H1 (cell line): ENCODE results near the gene TAS2R30. TPM values are rescaled to one million over a fixed set of nuclear protein-coding genes. Genes with fewer than 3 reads are reported as not detected.

Experiments
- CTCF ChIA-PET: fragments of 300-600 bp; sonication (Branson Sonifier 250); formaldehyde crosslinking; loops from one replicate; lab custom pipeline; 2021; ENCODE audit not compliant: partially characterized antibody; lab: Charles Lee
- POLR2A ChIA-PET: fragments of 300-600 bp; sonication (Branson Sonifier 250); formaldehyde crosslinking; loops from one replicate; lab custom pipeline; 2021; ENCODE audit warnings: inconsistent platforms; ENCODE audit not compliant: partially characterized antibody; lab: Charles Lee
- DNase-seq, 2 experiments: peaks; one replicate each; pipeline versions ENCODE4 v3.0.0 to v3.0.0-alpha.2; 2010 to 2022; ENCODE audit warnings: low spot score in 2 of 2, low read depth in 1 of 2, mixed read lengths in 1 of 2
- FAIRE-seq: peaks from 2 replicates; lab custom pipeline; 2011; peaks lifted over from hg19 to GRCh38; lab: Jason Lieb, UNC
- H2AFZ ChIP-seq: 2 replicates; pipeline ENCODE4 v1.8.1; 2012; ENCODE audit warnings: low read length, inconsistent platforms
- H2AK5ac ChIP-seq: 2 replicates; pipeline ENCODE4 v1.6.1; 2013; ENCODE audit warnings: low read depth, low read length
- H2BK120ac ChIP-seq: replicated peaks from 2 replicates; pipeline ENCODE3; 2013; ENCODE audit warnings: low read depth, low read length, inconsistent platforms
- H2BK12ac ChIP-seq: 2 replicates; pipeline ENCODE4 v1.6.1; 2013; ENCODE audit warnings: low read depth, low read length
- H2BK15ac ChIP-seq: 2 replicates; pipeline ENCODE4 v1.6.1; 2013; ENCODE audit warnings: low read length
- H2BK20ac ChIP-seq: 2 replicates; pipeline ENCODE4 v1.6.1; 2013; ENCODE audit warnings: low read length
- H2BK5ac ChIP-seq: 2 replicates; pipeline ENCODE4 v1.6.1; 2013; ENCODE audit warnings: low read depth, low read length
- H3K14ac ChIP-seq: 2 replicates; pipeline ENCODE4 v1.6.1; 2013; ENCODE audit warnings: inconsistent platforms; ENCODE audit not compliant: insufficient read length
- H3K18ac ChIP-seq: 2 replicates; pipeline ENCODE4 v1.6.1; 2013; ENCODE audit warnings: low read length; ENCODE audit errors: extremely low read depth
- H3K23ac ChIP-seq: 2 replicates; pipeline ENCODE4 v1.6.1; 2013; ENCODE audit warnings: inconsistent platforms; ENCODE audit not compliant: insufficient read length
- H3K23me2 ChIP-seq: 2 replicates; pipeline ENCODE4 v1.6.1; 2013; ENCODE audit warnings: low read depth, low read length
- H3K27ac ChIP-seq: 2 replicates; pipeline ENCODE4 v1.6.1; 2011; ENCODE audit warnings: low read depth, low read length, inconsistent platforms
- H3K27me3 ChIP-seq, 4 experiments: replicated peaks in 1 of 4; 1 replicate in 1 of 4; 2 replicates in 3 of 4; pipeline versions ENCODE4 v1.6.1 to v1.8.1; 2011 to 2013; ENCODE audit warnings: low read length in 3 of 4, mild to moderate bottlenecking in 3 of 4, inconsistent platforms in 2 of 4, mixed read lengths in 2 of 4, moderate library complexity in 1 of 4; ENCODE audit not compliant: control insufficient read depth in 3 of 4, insufficient read depth in 3 of 4; ENCODE audit errors: extremely low read depth in 1 of 4
- H3K36me3 ChIP-seq, 4 experiments: 2 replicates each; pipeline versions ENCODE4 v1.6.1 to v1.8.1; 2011 to 2013; ENCODE audit warnings: mild to moderate bottlenecking in 4 of 4, low read length in 3 of 4, moderate library complexity in 2 of 4, control low read depth in 1 of 4, inconsistent platforms in 1 of 4; ENCODE audit not compliant: insufficient read depth in 4 of 4, control insufficient read depth in 2 of 4
- H3K4ac ChIP-seq: replicated peaks from 2 replicates; pipeline ENCODE3; 2013; ENCODE audit warnings: low read length, low read depth, mixed read lengths, inconsistent platforms; ENCODE audit not compliant: insufficient read length
- H3K4me1 ChIP-seq, 4 experiments: replicated peaks in 1 of 4; 1 replicate in 1 of 4; 2 replicates in 3 of 4; pipeline versions ENCODE4 v1.6.1 to v1.8.1; 2011 to 2013; ENCODE audit warnings: low read length in 3 of 4, inconsistent platforms in 2 of 4, mixed read lengths in 1 of 4; ENCODE audit not compliant: insufficient read depth in 4 of 4, control insufficient read depth in 3 of 4
- H3K4me2 ChIP-seq, 2 experiments: 2 replicates each; pipeline versions ENCODE4 v1.6.1 to v1.8.1; 2011 to 2013; ENCODE audit warnings: low read depth in 2 of 2, low read length in 2 of 2, control low read depth in 1 of 2, inconsistent platforms in 1 of 2, mild to moderate bottlenecking in 1 of 2; ENCODE audit not compliant: insufficient read depth in 1 of 2
- H3K4me3 ChIP-seq, 4 experiments: fragments of 200-600, 300-600 bp in 1 of 4; sonication (generic), shearing (Covaris generic), sonication (Bioruptor Twin) in 1 of 4; 2 replicates each; pipeline versions ENCODE4 v1.5.1 to v1.8.1; 2011 to 2016; ENCODE audit warnings: low read length in 4 of 4, low read depth in 3 of 4, control low read depth in 2 of 4, inconsistent platforms in 2 of 4, mild to moderate bottlenecking in 2 of 4, mixed read lengths in 1 of 4, moderate library complexity in 1 of 4; ENCODE audit not compliant: insufficient read depth in 2 of 4; ENCODE audit errors: extremely low read depth in 1 of 4
- H3K56ac ChIP-seq: replicated peaks from 2 replicates; pipeline ENCODE3; 2013; ENCODE audit warnings: low read depth, mild to moderate bottlenecking, mixed read lengths, low read length, inconsistent platforms; ENCODE audit not compliant: insufficient read length
- H3K79me1 ChIP-seq: 2 replicates; pipeline ENCODE4 v1.6.1; 2013; ENCODE audit warnings: low read depth, low read length, control low read depth
- H3K79me2 ChIP-seq, 2 experiments: 2 replicates each; pipeline versions ENCODE4 v1.6.1 to v1.8.1; 2012 to 2013; ENCODE audit warnings: low read length in 2 of 2, mild to moderate bottlenecking in 2 of 2, inconsistent platforms in 1 of 2; ENCODE audit not compliant: insufficient read depth in 2 of 2, control insufficient read depth in 1 of 2
- H3K9ac ChIP-seq, 4 experiments: replicated peaks in 1 of 4; 1 replicate in 1 of 4; 2 replicates in 3 of 4; pipeline versions ENCODE4 v1.6.1 to v1.8.1; 2011 to 2013; ENCODE audit warnings: low read depth in 3 of 4, low read length in 3 of 4, control low read depth in 2 of 4, mild to moderate bottlenecking in 2 of 4, moderate library complexity in 2 of 4, inconsistent platforms in 1 of 4; ENCODE audit errors: extremely low read depth in 1 of 4
- H3K9me3 ChIP-seq, 2 experiments: 2 replicates each; pipeline versions ENCODE4 v1.6.1 to v1.8.1; 2012 to 2013; ENCODE audit warnings: mild to moderate bottlenecking in 2 of 2, moderate library complexity in 2 of 2, control low read depth in 1 of 2, inconsistent platforms in 1 of 2, low read depth in 1 of 2, low read length in 1 of 2, mixed read lengths in 1 of 2; ENCODE audit not compliant: insufficient read depth in 2 of 2
- H4K20me1 ChIP-seq, 2 experiments: replicated peaks in 1 of 2; 2 replicates each; pipeline versions ENCODE3 to v1.8.1; 2011 to 2013; ENCODE audit warnings: inconsistent platforms in 2 of 2, low read length in 2 of 2, mild to moderate bottlenecking in 1 of 2; ENCODE audit not compliant: insufficient read depth in 2 of 2, control insufficient read depth in 1 of 2
- H4K5ac ChIP-seq: 2 replicates; pipeline ENCODE4 v1.6.1; 2013; ENCODE audit warnings: low read length, low read depth, mixed read lengths, inconsistent platforms; ENCODE audit not compliant: insufficient read length
- H4K8ac ChIP-seq: 2 replicates; pipeline ENCODE4 v1.8.0; 2013; ENCODE audit warnings: mild to moderate bottlenecking, moderate library complexity, low read length, inconsistent platforms; ENCODE audit not compliant: insufficient read depth; ENCODE audit errors: extremely low read depth
- H4K91ac ChIP-seq: replicated peaks from 2 replicates; pipeline ENCODE3; 2013; ENCODE audit warnings: low read length, mixed read lengths, inconsistent platforms; ENCODE audit not compliant: insufficient read length
- ATF2 ChIP-seq: IDR thresholded peaks from 2 replicates; pipeline ENCODE4 v1.6.1; 2012; ENCODE audit warnings: low read length, inconsistent platforms
- EGR1 ChIP-seq: IDR thresholded peaks from 2 replicates; pipeline ENCODE4 v1.6.1; 2011; ENCODE audit warnings: low read depth, low read length, borderline replicate concordance
- JUND ChIP-seq: IDR thresholded peaks from 2 replicates; pipeline ENCODE4 v1.6.1; 2011; ENCODE audit warnings: mild to moderate bottlenecking, improper control_type of control experiment, low read length
- RFX5 ChIP-seq: IDR thresholded peaks from 2 replicates; pipeline ENCODE4 v1.6.1; 2011; ENCODE audit warnings: low read depth, low read length, improper control_type of control experiment, borderline replicate concordance
- SIX5 ChIP-seq: IDR thresholded peaks from 2 replicates; pipeline ENCODE4 v1.6.1; 2011; ENCODE audit warnings: mild to moderate bottlenecking, low read depth, low read length
- SP4 ChIP-seq: IDR thresholded peaks from 2 replicates; pipeline ENCODE4 v1.6.1; 2012; ENCODE audit warnings: low read length, inconsistent platforms
- TAF1 ChIP-seq: IDR thresholded peaks from 2 replicates; pipeline ENCODE4 v1.6.1; 2011; ENCODE audit warnings: mild to moderate bottlenecking, low read depth, low read length
- WGBS, 2 experiments: shearing (Covaris generic) in 1 of 2; methylation state at CpG; one replicate each; pipeline versions ENCODE4 v1.1.6 to v1.1.7; 2013 to 2015; ENCODE audit warnings: low lambda C conversion rate in 2 of 2, mixed read lengths in 2 of 2, inconsistent platforms in 1 of 2, low coverage in 1 of 2, missing lambda C conversion rate in 1 of 2; ENCODE audit not compliant: insufficient replicate concordance in 2 of 2, insufficient coverage in 1 of 2, insufficient read length in 1 of 2; ENCODE audit errors: extremely low coverage in 1 of 2, missing lambda C conversion rate in 1 of 2; 5-methylcytosine and 5-hydroxymethylcytosine counted together
- polyA plus RNA-seq, 7 experiments: library from polyadenylated mRNA; depleted of rRNA in 3 of 7; stranded (reverse) in 5 of 7; unstranded in 2 of 7; fragments of >200 nt in 5 of 7; fragments of 200-250 nt in 2 of 7; gene quantifications; 1 replicate in 5 of 7; 2 replicates in 1 of 7; 4 replicates in 1 of 7; pipeline versions ENCODE4 v1.2.1 to v1.2.3, GENCODE V29; 2011 to 2013; ENCODE audit warnings: missing spikeins in 2 of 7, mixed read lengths in 2 of 7
- total RNA-seq: library from RNA; stranded (reverse); fragmentation: NEBNext Ultra II Directional; extraction: Animal tissue kit (Norgen Biotek cat#: 25700); gene quantifications from 2 replicates; pipeline ENCODE4 v1.2.1, GENCODE V29; 2021

TAS2R30 gene
- total and polyA plus RNA-seq, 2 of the 8 experiments (the other 6 are each of a cell fraction or from before 2014, with no cell fraction given): 0.33 to 1.0 TPM

GRCh38 chr12:11174022-11174421, 39.6 kb upstream of the TAS2R30 start:
- H2BK5ac ChIP-seq: no peak overlapping the region
- peaks cover 0 to 8% of the 10 kb centered on the region in 2 experiments for H4K20me1 ChIP-seq
- no peak overlapping the region for H3K23ac ChIP-seq
- H3K18ac ChIP-seq: no peak overlapping the region
- peaks cover 0 to 9% (median 2%) of the 10 kb centered on the region in 4 experiments; a peak in 2 of 8 replicates for H3K36me3 ChIP-seq
- peaks cover 0 to 3% (median 0%) of the 10 kb centered on the region in 4 experiments; a peak in 1 of 7 replicates for H3K4me1 ChIP-seq
- H4K8ac ChIP-seq: no peak overlapping the region
- H3K9ac ChIP-seq: no peak overlapping the region
- no peak overlapping the region for H3K27ac ChIP-seq
- CTCF ChIA-PET: interaction anchor here (1.0 kb wide), 1 partner anchor 26 kb away, joined by 5 read pairs; no protein-coding TSS in a partner anchor
- no peak overlapping the region for H3K4me2 ChIP-seq
- no peak for FAIRE-seq
- H2BK15ac ChIP-seq: no peak overlapping the region
- H3K9me3 ChIP-seq: no peaks in the 10 kb centered on the region
- no peak overlapping the region for H3K4ac ChIP-seq
- no peak overlapping the region for H2BK20ac ChIP-seq
- WGBS, 2 experiments: 96% methylated on average over 2 of the region's 2 CpGs; no CpG with 5 or more reads in 1 of the 2 experiments
- no peak overlapping the region for H2AFZ ChIP-seq
- H3K27me3 ChIP-seq: no peaks in the 10 kb centered on the region
- no peak overlapping the region for H3K56ac ChIP-seq
- H2BK120ac ChIP-seq: no peak overlapping the region
- H2AK5ac ChIP-seq: no peak overlapping the region
- no peak overlapping the region for H2BK12ac ChIP-seq
- no peak for DNase-seq
- POLR2A ChIA-PET: no interaction called here
- peaks cover 11 to 42% of the 10 kb centered on the region in 2 experiments for H3K79me2 ChIP-seq
- no peak overlapping the region for H4K91ac ChIP-seq
- no peak overlapping the region for H4K5ac ChIP-seq
- H3K4me3 ChIP-seq: no peak overlapping the region
- 0 out of 2 replicates have a peak, but pooled peaks cover 2% of the 10 kb centered on the region for H3K23me2 ChIP-seq
- no peaks in the 10 kb centered on the region; the same call in 1 of the 2 replicates for H3K79me1 ChIP-seq
- H3K14ac ChIP-seq: no peak overlapping the region
- TF ChIP-seq SP4: no peak
- TF ChIP-seq SIX5: no peak
- no peak for TF ChIP-seq JUND
- no peak for TF ChIP-seq TAF1
- no peak for TF ChIP-seq ATF2
- no peak for TF ChIP-seq RFX5
- TF ChIP-seq EGR1: no peak
